H1 (cell line): ENCODE results near the gene RFX3. TPM values are rescaled to one million over a fixed set of nuclear protein-coding genes. Genes with fewer than 3 reads are reported as not detected.

Experiments
- CTCF ChIA-PET: fragments of 300-600 bp; sonication (Branson Sonifier 250); formaldehyde crosslinking; loops from one replicate; lab custom pipeline; 2021; ENCODE audit not compliant: partially characterized antibody; lab: Charles Lee
- POLR2A ChIA-PET: fragments of 300-600 bp; sonication (Branson Sonifier 250); formaldehyde crosslinking; loops from one replicate; lab custom pipeline; 2021; ENCODE audit warnings: inconsistent platforms; ENCODE audit not compliant: partially characterized antibody; lab: Charles Lee
- DNase-seq, 2 experiments: peaks; one replicate each; pipeline versions ENCODE4 v3.0.0 to v3.0.0-alpha.2; 2010 to 2022; ENCODE audit warnings: low spot score in 2 of 2, low read depth in 1 of 2, mixed read lengths in 1 of 2
- FAIRE-seq: peaks from 2 replicates; lab custom pipeline; 2011; peaks lifted over from hg19 to GRCh38; lab: Jason Lieb, UNC
- H2AFZ ChIP-seq: 2 replicates; pipeline ENCODE4 v1.8.1; 2012; ENCODE audit warnings: low read length, inconsistent platforms
- H2AK5ac ChIP-seq: 2 replicates; pipeline ENCODE4 v1.6.1; 2013; ENCODE audit warnings: low read depth, low read length
- H2BK120ac ChIP-seq: replicated peaks from 2 replicates; pipeline ENCODE3; 2013; ENCODE audit warnings: low read depth, low read length, inconsistent platforms
- H2BK12ac ChIP-seq: 2 replicates; pipeline ENCODE4 v1.6.1; 2013; ENCODE audit warnings: low read depth, low read length
- H2BK15ac ChIP-seq: 2 replicates; pipeline ENCODE4 v1.6.1; 2013; ENCODE audit warnings: low read length
- H2BK20ac ChIP-seq: 2 replicates; pipeline ENCODE4 v1.6.1; 2013; ENCODE audit warnings: low read length
- H2BK5ac ChIP-seq: 2 replicates; pipeline ENCODE4 v1.6.1; 2013; ENCODE audit warnings: low read depth, low read length
- H3K14ac ChIP-seq: 2 replicates; pipeline ENCODE4 v1.6.1; 2013; ENCODE audit warnings: inconsistent platforms; ENCODE audit not compliant: insufficient read length
- H3K18ac ChIP-seq: 2 replicates; pipeline ENCODE4 v1.6.1; 2013; ENCODE audit warnings: low read length; ENCODE audit errors: extremely low read depth
- H3K23ac ChIP-seq: 2 replicates; pipeline ENCODE4 v1.6.1; 2013; ENCODE audit warnings: inconsistent platforms; ENCODE audit not compliant: insufficient read length
- H3K23me2 ChIP-seq: 2 replicates; pipeline ENCODE4 v1.6.1; 2013; ENCODE audit warnings: low read depth, low read length
- H3K27ac ChIP-seq: 2 replicates; pipeline ENCODE4 v1.6.1; 2011; ENCODE audit warnings: low read depth, low read length, inconsistent platforms
- H3K27me3 ChIP-seq, 4 experiments: replicated peaks in 1 of 4; 1 replicate in 1 of 4; 2 replicates in 3 of 4; pipeline versions ENCODE4 v1.6.1 to v1.8.1; 2011 to 2013; ENCODE audit warnings: low read length in 3 of 4, mild to moderate bottlenecking in 3 of 4, inconsistent platforms in 2 of 4, mixed read lengths in 2 of 4, moderate library complexity in 1 of 4; ENCODE audit not compliant: control insufficient read depth in 3 of 4, insufficient read depth in 3 of 4; ENCODE audit errors: extremely low read depth in 1 of 4
- H3K36me3 ChIP-seq, 4 experiments: 2 replicates each; pipeline versions ENCODE4 v1.6.1 to v1.8.1; 2011 to 2013; ENCODE audit warnings: mild to moderate bottlenecking in 4 of 4, low read length in 3 of 4, moderate library complexity in 2 of 4, control low read depth in 1 of 4, inconsistent platforms in 1 of 4; ENCODE audit not compliant: insufficient read depth in 4 of 4, control insufficient read depth in 2 of 4
- H3K4ac ChIP-seq: replicated peaks from 2 replicates; pipeline ENCODE3; 2013; ENCODE audit warnings: low read length, low read depth, mixed read lengths, inconsistent platforms; ENCODE audit not compliant: insufficient read length
- H3K4me1 ChIP-seq, 4 experiments: replicated peaks in 1 of 4; 1 replicate in 1 of 4; 2 replicates in 3 of 4; pipeline versions ENCODE4 v1.6.1 to v1.8.1; 2011 to 2013; ENCODE audit warnings: low read length in 3 of 4, inconsistent platforms in 2 of 4, mixed read lengths in 1 of 4; ENCODE audit not compliant: insufficient read depth in 4 of 4, control insufficient read depth in 3 of 4
- H3K4me2 ChIP-seq, 2 experiments: 2 replicates each; pipeline versions ENCODE4 v1.6.1 to v1.8.1; 2011 to 2013; ENCODE audit warnings: low read depth in 2 of 2, low read length in 2 of 2, control low read depth in 1 of 2, inconsistent platforms in 1 of 2, mild to moderate bottlenecking in 1 of 2; ENCODE audit not compliant: insufficient read depth in 1 of 2
- H3K4me3 ChIP-seq, 4 experiments: fragments of 200-600, 300-600 bp in 1 of 4; sonication (generic), shearing (Covaris generic), sonication (Bioruptor Twin) in 1 of 4; 2 replicates each; pipeline versions ENCODE4 v1.5.1 to v1.8.1; 2011 to 2016; ENCODE audit warnings: low read length in 4 of 4, low read depth in 3 of 4, control low read depth in 2 of 4, inconsistent platforms in 2 of 4, mild to moderate bottlenecking in 2 of 4, mixed read lengths in 1 of 4, moderate library complexity in 1 of 4; ENCODE audit not compliant: insufficient read depth in 2 of 4; ENCODE audit errors: extremely low read depth in 1 of 4
- H3K56ac ChIP-seq: replicated peaks from 2 replicates; pipeline ENCODE3; 2013; ENCODE audit warnings: low read depth, mild to moderate bottlenecking, mixed read lengths, low read length, inconsistent platforms; ENCODE audit not compliant: insufficient read length
- H3K79me1 ChIP-seq: 2 replicates; pipeline ENCODE4 v1.6.1; 2013; ENCODE audit warnings: low read depth, low read length, control low read depth
- H3K79me2 ChIP-seq, 2 experiments: 2 replicates each; pipeline versions ENCODE4 v1.6.1 to v1.8.1; 2012 to 2013; ENCODE audit warnings: low read length in 2 of 2, mild to moderate bottlenecking in 2 of 2, inconsistent platforms in 1 of 2; ENCODE audit not compliant: insufficient read depth in 2 of 2, control insufficient read depth in 1 of 2
- H3K9ac ChIP-seq, 4 experiments: replicated peaks in 1 of 4; 1 replicate in 1 of 4; 2 replicates in 3 of 4; pipeline versions ENCODE4 v1.6.1 to v1.8.1; 2011 to 2013; ENCODE audit warnings: low read depth in 3 of 4, low read length in 3 of 4, control low read depth in 2 of 4, mild to moderate bottlenecking in 2 of 4, moderate library complexity in 2 of 4, inconsistent platforms in 1 of 4; ENCODE audit errors: extremely low read depth in 1 of 4
- H3K9me3 ChIP-seq, 2 experiments: 2 replicates each; pipeline versions ENCODE4 v1.6.1 to v1.8.1; 2012 to 2013; ENCODE audit warnings: mild to moderate bottlenecking in 2 of 2, moderate library complexity in 2 of 2, control low read depth in 1 of 2, inconsistent platforms in 1 of 2, low read depth in 1 of 2, low read length in 1 of 2, mixed read lengths in 1 of 2; ENCODE audit not compliant: insufficient read depth in 2 of 2
- H4K20me1 ChIP-seq, 2 experiments: replicated peaks in 1 of 2; 2 replicates each; pipeline versions ENCODE3 to v1.8.1; 2011 to 2013; ENCODE audit warnings: inconsistent platforms in 2 of 2, low read length in 2 of 2, mild to moderate bottlenecking in 1 of 2; ENCODE audit not compliant: insufficient read depth in 2 of 2, control insufficient read depth in 1 of 2
- H4K5ac ChIP-seq: 2 replicates; pipeline ENCODE4 v1.6.1; 2013; ENCODE audit warnings: low read length, low read depth, mixed read lengths, inconsistent platforms; ENCODE audit not compliant: insufficient read length
- H4K8ac ChIP-seq: 2 replicates; pipeline ENCODE4 v1.8.0; 2013; ENCODE audit warnings: mild to moderate bottlenecking, moderate library complexity, low read length, inconsistent platforms; ENCODE audit not compliant: insufficient read depth; ENCODE audit errors: extremely low read depth
- H4K91ac ChIP-seq: replicated peaks from 2 replicates; pipeline ENCODE3; 2013; ENCODE audit warnings: low read length, mixed read lengths, inconsistent platforms; ENCODE audit not compliant: insufficient read length
- MAFK ChIP-seq: IDR thresholded peaks from 2 replicates; pipeline ENCODE4 v1.6.1; 2012; ENCODE audit warnings: low read depth, mild to moderate bottlenecking, improper control_type of control experiment, low read length
- WGBS, 2 experiments: shearing (Covaris generic) in 1 of 2; methylation state at CpG; one replicate each; pipeline versions ENCODE4 v1.1.6 to v1.1.7; 2013 to 2015; ENCODE audit warnings: low lambda C conversion rate in 2 of 2, mixed read lengths in 2 of 2, inconsistent platforms in 1 of 2, low coverage in 1 of 2, missing lambda C conversion rate in 1 of 2; ENCODE audit not compliant: insufficient replicate concordance in 2 of 2, insufficient coverage in 1 of 2, insufficient read length in 1 of 2; ENCODE audit errors: extremely low coverage in 1 of 2, missing lambda C conversion rate in 1 of 2; 5-methylcytosine and 5-hydroxymethylcytosine counted together
- polyA plus RNA-seq, 7 experiments: library from polyadenylated mRNA; depleted of rRNA in 3 of 7; stranded (reverse) in 5 of 7; unstranded in 2 of 7; fragments of >200 nt in 5 of 7; fragments of 200-250 nt in 2 of 7; gene quantifications; 1 replicate in 5 of 7; 2 replicates in 1 of 7; 4 replicates in 1 of 7; pipeline versions ENCODE4 v1.2.1 to v1.2.3, GENCODE V29; 2011 to 2013; ENCODE audit warnings: missing spikeins in 2 of 7, mixed read lengths in 2 of 7
- total RNA-seq: library from RNA; stranded (reverse); fragmentation: NEBNext Ultra II Directional; extraction: Animal tissue kit (Norgen Biotek cat#: 25700); gene quantifications from 2 replicates; pipeline ENCODE4 v1.2.1, GENCODE V29; 2021

The RFX3 gene
- total and polyA plus RNA-seq, 2 of the 8 experiments (the other 6 are each of a cell fraction or from before 2014, with no cell fraction given), result 4.9 to 22.6 TPM

DNA sequence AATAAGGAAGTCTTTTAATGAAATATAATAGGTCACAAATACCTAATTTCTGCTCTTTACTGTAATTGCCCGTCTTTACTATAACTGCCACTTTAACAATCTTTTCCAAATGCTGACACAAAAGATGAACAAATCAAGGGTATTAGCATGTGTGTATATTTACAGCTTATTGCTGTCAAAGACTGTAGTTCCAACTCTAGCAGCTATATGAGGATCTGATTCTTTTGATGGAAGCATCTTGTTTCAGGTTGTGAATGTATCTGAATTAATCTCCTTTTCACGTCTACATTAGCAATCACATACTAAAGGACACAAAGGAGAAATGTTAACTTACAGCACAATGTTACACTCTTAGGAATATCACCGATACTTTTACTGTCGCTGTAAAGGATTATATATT is 27.9 kb downstream of the RFX3 start:
- ChIA-PET POLR2A (interaction anchor here (1.4 to 2.4 kb wide), 2 partner anchors 19 to 29 kb away, joined by 4 to 13 read pairs; partner anchors contain the start of gene RFX3), CTCF (interaction anchor here (0.8 to 1.3 kb wide), 3 partner anchors 10 to 877 kb away, joined by 3 to 4 read pairs (median 3); no protein-coding TSS in a partner anchor)
- Histone ChIP-seq H2BK20ac (no peak overlapping the region), H2BK120ac (no peak overlapping the region), H2AK5ac (no peak overlapping the region), H3K4me3 (no peak overlapping the region), H3K27ac (no peak overlapping the region), H3K14ac (no peak overlapping the region), H3K9me3 (no peaks in the 10 kb centered on the region), H4K91ac (no peak overlapping the region), H3K79me2 (peaks cover 0 to 31% of the 10 kb centered on the region in 2 experiments; a peak in 2 of 4 replicates), H3K4ac (no peak overlapping the region), H2BK5ac (no peak overlapping the region), H4K5ac (no peak overlapping the region), H3K79me1 (no peaks in the 10 kb centered on the region), H3K23me2 (no peaks in the 10 kb centered on the region), H3K23ac (no peak overlapping the region), H3K56ac (no peak overlapping the region), H3K27me3 (no peaks in the 10 kb centered on the region), H3K36me3 (no peaks in the 10 kb centered on the region), H2AFZ (no peak overlapping the region), H3K9ac (no peak overlapping the region), H3K18ac (no peak overlapping the region), H2BK15ac (no peak overlapping the region), H4K20me1 (no peaks in the 10 kb centered on the region), H4K8ac (no peak overlapping the region), H3K4me2 (no peak overlapping the region), H2BK12ac (no peak overlapping the region), H3K4me1 (peaks cover 0 to 6% (median 1%) of the 10 kb centered on the region in 4 experiments; a peak in 3 of 7 replicates)
- TF ChIP-seq MAFK, result no peak
- WGBS, 2 experiments, result 95% methylated on average over 4 of the region's 4 CpGs; no CpG with 5 or more reads in 1 of the 2 experiments
- no peak for FAIRE-seq
- no peak for DNase-seq
